PFSK-1 (cell line): ENCODE results near the gene TRIM50.

Experiments used
- FOXP2 ChIP-seq: optimal IDR thresholded peaks from 2 replicates; pipeline ENCODE3; 2011; ENCODE audit warnings: borderline replicate concordance, control low read depth, inconsistent platforms; ENCODE audit not compliant: insufficient read depth; ENCODE audit errors: extremely low read length, extremely low read depth
- POLR2AphosphoS5 ChIP-seq: IDR thresholded peaks from 2 replicates; pipeline ENCODE4 v1.6.1; 2012; ENCODE audit warnings: low read depth, mild to moderate bottlenecking, control low read depth, low read length, moderate library complexity
- SIN3A ChIP-seq: IDR thresholded peaks from 2 replicates; pipeline ENCODE4 v1.6.1; 2012; ENCODE audit warnings: mild to moderate bottlenecking, low read length, moderate library complexity, borderline replicate concordance; ENCODE audit not compliant: insufficient read depth
- TAF1 ChIP-seq: IDR thresholded peaks from 2 replicates; pipeline ENCODE4 v1.6.1; 2012; ENCODE audit warnings: low read length, control low read depth, borderline replicate concordance; ENCODE audit not compliant: insufficient read depth
- TF ChIP-seq, protein P1 (sequence below), 2 experiments: IDR thresholded peaks; 2 replicates each; pipeline versions ENCODE4 v1.6.1 to v1.8.0; 2011 to 2012; ENCODE audit warnings: low read depth in 2 of 2, low read length in 2 of 2, control low read depth in 1 of 2, inconsistent platforms in 1 of 2, mild to moderate bottlenecking in 1 of 2, moderate library complexity in 1 of 2; ENCODE audit not compliant: insufficient read depth in 1 of 2

The TRIM50 gene

DNA sequence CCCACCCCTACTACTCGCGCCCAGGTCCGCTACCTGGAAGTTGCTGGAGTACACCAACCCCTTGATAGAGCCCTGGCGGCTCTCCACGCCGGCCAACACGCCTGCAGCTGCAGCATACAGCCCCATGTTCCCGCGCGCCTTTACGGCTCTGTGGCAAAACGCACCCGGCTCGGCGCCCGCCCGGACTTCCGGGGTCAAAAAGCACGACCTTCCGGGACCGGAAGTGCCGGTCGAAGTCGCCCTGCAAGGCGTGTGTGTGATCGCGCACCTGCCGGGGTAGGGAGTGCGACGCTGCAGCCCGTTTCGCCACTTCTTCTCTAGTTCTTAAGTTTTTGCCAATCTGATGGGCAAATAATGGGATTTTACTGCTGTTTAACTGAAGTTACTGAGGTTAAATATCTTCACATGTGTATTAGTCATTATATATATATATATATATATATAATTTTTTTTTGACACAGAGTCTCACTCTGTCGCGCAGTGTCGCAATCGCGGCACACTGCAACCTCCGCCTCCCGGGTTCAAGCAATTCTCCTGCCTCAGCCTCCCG is 19.1 kb downstream of the TRIM50 start, which contains the start of gene NSUN5:
Gene NSUN5, minus strand, starts transcription at position 162 of the 550 bp plus-strand sequence. Its CDS starts 36 bp downstream, at position 126.
- TF ChIP-seq, protein P1, sequence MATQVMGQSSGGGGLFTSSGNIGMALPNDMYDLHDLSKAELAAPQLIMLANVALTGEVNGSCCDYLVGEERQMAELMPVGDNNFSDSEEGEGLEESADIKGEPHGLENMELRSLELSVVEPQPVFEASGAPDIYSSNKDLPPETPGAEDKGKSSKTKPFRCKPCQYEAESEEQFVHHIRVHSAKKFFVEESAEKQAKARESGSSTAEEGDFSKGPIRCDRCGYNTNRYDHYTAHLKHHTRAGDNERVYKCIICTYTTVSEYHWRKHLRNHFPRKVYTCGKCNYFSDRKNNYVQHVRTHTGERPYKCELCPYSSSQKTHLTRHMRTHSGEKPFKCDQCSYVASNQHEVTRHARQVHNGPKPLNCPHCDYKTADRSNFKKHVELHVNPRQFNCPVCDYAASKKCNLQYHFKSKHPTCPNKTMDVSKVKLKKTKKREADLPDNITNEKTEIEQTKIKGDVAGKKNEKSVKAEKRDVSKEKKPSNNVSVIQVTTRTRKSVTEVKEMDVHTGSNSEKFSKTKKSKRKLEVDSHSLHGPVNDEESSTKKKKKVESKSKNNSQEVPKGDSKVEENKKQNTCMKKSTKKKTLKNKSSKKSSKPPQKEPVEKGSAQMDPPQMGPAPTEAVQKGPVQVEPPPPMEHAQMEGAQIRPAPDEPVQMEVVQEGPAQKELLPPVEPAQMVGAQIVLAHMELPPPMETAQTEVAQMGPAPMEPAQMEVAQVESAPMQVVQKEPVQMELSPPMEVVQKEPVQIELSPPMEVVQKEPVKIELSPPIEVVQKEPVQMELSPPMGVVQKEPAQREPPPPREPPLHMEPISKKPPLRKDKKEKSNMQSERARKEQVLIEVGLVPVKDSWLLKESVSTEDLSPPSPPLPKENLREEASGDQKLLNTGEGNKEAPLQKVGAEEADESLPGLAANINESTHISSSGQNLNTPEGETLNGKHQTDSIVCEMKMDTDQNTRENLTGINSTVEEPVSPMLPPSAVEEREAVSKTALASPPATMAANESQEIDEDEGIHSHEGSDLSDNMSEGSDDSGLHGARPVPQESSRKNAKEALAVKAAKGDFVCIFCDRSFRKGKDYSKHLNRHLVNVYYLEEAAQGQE (IDR thresholded peaks at IDR 0.05; ENCODE audit: insufficient read depth in 1 of 2, low read depth in 2 of 2, low read length in 2 of 2): no peak
- TF ChIP-seq TAF1 (peak; percentile 79; the same call in 1 of the 2 replicates), SIN3A (peak; percentile 77; the same call in 1 of the 2 replicates), POLR2AphosphoS5 (peak; percentile 74), FOXP2 (peak; percentile 38)

DNA sequence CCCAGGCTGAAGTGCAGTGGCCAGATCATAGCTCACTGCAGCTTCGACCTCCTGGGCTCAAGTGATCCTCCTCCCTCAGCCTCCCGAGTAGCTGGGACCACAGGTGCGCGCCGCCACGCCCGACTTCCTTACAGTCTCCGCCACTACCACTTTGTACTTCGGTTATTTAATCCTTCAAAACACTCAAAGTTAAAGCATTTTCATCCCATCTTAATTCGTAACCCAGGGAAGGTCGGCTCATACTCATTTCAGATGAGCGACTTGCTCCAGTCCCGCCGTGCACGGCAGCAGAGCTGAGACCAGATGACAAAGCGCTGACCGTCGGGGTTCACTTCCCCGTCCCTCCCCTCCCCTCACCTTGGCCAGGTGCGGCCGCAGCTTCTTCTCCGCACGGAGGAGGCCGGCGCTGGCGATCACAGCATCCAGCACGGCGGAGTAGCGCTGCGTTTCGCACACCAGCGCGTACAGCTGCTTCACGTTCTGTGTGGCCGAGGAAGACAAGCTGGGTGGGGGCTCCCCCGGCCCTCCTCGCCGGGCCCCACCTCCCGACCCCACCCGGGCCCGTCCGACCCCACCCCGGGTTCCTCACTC is 19.7 kb downstream of the TRIM50 start:
- TF ChIP-seq POLR2AphosphoS5 (no peak), SIN3A (no peak), FOXP2 (no peak), TAF1 (no peak)
- TF ChIP-seq, protein P1 (IDR thresholded peaks at IDR 0.05; ENCODE audit: insufficient read depth in 1 of 2, low read depth in 2 of 2, low read length in 2 of 2): no peak

DNA sequence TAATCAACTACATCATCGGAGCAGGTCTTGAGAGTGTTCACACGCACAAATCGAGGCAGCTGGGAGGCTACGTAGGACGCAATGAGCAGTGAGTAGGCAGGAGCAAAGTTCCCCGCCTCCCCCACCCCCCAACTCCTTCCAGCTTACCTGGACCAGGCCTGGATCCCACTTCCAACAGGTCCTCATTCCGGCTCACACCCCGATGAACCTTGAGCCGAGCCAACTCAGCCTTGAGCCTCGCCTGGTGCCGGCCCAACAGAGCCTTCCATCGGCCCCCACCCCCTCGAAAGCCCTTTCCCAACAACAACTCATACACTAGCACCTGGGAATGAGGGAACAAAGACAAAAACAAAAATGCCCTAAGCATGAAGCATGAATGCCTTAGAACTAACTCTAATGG is 20.4 kb downstream of the TRIM50 start:
- TF ChIP-seq TAF1: no peak
- no peak for TF ChIP-seq FOXP2
- TF ChIP-seq POLR2AphosphoS5: no peak
- TF ChIP-seq SIN3A: no peak
- TF ChIP-seq, protein P1 (IDR thresholded peaks at IDR 0.05; ENCODE audit: insufficient read depth in 1 of 2, low read depth in 2 of 2, low read length in 2 of 2): no peak

DNA sequence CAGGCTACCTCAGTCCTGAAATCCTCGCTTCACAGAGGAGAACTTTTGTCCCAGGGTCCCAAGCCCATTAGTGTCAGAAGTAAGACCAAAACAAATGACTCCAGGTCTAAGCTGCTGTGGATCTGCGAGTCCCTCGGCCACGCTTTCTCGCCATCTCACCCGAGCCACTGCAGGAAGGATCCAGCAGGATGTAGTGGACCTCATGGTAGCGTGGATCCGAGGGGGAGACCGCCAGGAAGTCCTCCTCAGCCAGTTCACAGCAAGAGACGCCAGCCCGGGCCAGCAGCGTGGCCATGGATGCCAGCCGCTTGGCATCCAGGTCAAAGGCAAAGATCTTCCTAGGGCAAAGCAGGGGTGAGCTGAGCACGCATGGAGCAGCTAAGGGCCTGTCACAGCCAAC is 23.8 kb downstream of the TRIM50 start:
- TF ChIP-seq POLR2AphosphoS5: no peak
- no peak for TF ChIP-seq TAF1
- TF ChIP-seq, protein P1 (IDR thresholded peaks at IDR 0.05; ENCODE audit: insufficient read depth in 1 of 2, low read depth in 2 of 2, low read length in 2 of 2): no peak
- TF ChIP-seq FOXP2: no peak
